ENCODE data around the gene ULK4. TPM values are rescaled to one million over a fixed set of nuclear protein-coding genes. Genes with fewer than 3 reads are reported as not detected.
"Not testable (repeated sequence)": the region's sequence is repeated elsewhere in the genome, so short reads cannot be mapped to it uniquely, and the experiment has no call there.

Gene ULK4
- total RNA-seq, 1 donor from 2014 or later, result 10.8 TPM

DNA sequence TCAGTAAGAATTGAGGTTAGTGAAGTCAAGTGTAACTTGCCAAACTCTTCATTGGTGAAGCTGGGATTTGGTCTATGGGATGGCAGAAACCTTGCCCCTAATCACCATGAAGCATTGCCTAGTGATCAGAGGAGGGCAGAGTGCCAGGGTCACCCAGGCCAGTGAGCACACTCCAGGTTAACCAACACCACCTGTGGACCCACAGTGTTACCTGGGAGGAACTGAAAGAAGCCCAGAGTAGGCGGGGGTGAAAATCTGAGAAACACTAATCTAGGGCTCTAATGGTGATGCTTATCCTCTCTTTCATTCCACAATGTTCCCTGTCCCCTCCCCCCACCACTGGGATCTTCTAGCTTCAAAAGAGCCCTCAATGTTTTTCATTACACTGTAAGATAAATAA, 389.8 kb downstream of the ULK4 start:
- DNase-seq, result no peak

- no peak for DNase-seq
These were observed 392.1 kb downstream of the ULK4 start for GRCh38 chr3:41569632-41570305.

- no peak for DNase-seq
These were observed 395.9 kb downstream of the ULK4 start for GRCh38 chr3:41565948-41566514.

DNA sequence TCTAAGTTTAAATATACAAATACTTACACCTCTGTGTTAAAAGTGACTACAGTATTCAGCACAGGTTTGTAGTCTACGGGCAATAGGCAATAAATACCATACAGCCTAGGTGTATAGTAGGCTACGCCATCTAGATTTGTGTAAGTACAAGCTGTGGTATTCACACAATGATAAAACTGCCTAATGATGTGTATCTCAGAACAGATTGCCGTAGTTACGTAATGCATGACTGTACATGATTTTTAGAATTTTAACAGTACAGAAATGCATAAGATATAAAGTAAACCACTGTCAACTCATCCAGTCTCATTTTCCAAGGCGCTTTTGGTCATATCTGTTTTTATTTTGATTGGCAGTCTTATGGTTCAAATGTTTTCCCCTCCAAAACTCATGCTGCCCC, 396.9 kb downstream of the ULK4 start:
- no peak for DNase-seq

DNA sequence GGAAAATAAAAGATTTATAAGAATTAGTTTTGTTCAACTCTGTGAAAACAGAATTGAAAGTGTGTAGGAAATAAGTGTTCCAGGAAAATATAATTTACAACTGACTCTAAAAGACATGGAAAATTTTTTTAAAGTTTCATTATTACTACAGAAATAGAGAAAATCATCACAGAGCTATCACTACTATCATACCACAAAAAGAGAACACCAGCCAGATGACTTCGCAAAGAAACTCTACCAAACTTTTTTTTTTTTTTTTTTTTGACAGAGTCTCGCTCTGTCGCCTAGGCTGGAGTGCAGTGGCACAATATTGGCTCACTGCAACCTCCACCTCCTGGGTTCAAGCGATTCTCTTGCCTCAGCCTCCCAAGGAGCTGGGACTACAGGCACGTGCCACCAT, 405.7 kb downstream of the ULK4 start:
- DNase-seq, result not testable (repeated sequence)

- DNase-seq, result no peak
These were observed 428.9 kb downstream of the ULK4 start for GRCh38 chr3:41532976-41533375.

GRCh38 chr3:41526995-41527573, 434.8 kb downstream of the ULK4 start:
- no peak for DNase-seq

DNA sequence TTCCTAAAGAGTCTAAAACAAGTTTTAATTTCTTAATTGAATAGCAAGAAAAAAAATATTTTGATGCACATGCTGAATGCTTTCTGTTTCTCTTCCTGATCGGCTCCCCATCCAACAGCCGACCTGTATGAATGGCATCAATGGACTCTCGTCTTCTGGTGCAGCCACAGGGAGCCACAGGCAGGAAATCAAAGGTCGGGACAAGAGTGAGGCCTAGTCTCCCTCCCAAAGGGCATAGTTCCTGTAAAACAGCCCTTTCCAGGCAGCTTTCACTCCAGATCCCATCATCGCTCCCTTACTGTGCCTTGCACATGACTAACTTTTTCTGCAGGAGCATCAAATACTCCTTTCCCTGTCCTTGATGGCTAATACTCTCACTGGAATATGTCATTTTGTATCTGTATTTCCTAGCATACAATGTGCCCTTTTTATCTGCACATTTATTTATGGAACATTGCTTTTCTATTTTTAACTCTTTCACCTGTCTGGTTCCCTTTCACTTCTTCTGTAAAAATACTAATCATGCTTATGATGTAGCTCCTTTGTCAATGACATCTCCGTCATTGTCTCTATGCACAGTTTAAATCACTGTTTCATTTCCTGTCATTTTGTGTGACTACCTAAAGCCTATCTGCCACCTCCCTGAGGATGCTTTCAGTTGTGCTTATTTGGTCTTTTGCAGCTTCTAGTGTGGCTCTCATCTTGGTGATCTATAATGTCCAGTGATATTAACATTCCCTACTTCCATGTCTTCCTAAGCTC, 436.4 kb downstream of the ULK4 start:
- no peak for DNase-seq

GRCh38 chr3:41523897-41524296, 438.0 kb downstream of the ULK4 start:
- no peak for DNase-seq

GRCh38 chr3:41522612-41523011, 439.3 kb downstream of the ULK4 start:
- no peak for DNase-seq

DNA sequence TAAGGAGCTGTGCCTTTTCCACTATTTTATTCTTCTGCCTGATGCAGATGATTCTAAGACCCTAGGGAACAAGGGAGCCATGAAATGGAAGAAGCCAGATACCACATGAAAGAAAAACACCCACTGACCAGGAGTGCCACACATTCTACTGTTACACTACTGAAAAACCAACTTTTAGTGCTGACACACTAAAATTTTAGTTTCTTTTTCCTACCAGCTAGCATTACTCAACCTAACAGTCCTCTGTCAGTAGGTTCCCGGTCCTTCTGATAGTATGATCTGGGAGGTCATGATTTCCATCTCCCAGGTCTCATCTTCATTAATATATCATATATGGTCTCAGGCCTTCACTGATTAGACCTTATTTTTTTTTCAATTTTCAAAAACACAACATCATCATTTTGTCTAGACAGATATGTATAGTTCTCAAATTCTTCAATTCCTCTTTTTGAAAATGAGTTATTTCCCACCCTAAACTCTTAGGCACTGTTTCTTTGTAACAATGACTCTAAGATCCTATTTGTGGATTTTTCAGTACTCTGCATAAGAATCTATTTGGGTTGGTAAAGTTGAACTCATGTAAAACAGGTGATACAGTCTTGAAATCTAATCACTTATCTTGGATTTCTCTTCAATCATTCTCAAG, 440.8 kb downstream of the ULK4 start:
- DNase-seq, result no peak

DNA sequence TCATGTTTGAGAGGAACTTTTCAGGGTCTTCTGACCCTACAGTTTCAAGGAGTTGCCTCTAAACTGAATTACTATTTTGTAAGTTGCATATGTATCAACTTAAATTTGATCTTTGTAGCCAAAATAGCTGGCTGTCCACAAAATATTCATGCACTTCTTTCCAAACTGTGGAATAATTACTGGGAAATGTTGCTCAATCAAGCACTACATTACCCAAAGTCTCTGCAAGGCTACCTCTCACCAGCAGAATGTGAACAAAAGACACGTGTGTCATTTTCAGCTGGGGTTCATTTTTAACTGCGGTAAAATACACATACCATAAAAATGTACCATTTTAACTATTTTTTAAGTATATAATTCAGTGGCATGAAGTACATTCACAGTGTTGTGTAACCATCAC, 442.2 kb downstream of the ULK4 start:
- DNase-seq, result no peak

DNA sequence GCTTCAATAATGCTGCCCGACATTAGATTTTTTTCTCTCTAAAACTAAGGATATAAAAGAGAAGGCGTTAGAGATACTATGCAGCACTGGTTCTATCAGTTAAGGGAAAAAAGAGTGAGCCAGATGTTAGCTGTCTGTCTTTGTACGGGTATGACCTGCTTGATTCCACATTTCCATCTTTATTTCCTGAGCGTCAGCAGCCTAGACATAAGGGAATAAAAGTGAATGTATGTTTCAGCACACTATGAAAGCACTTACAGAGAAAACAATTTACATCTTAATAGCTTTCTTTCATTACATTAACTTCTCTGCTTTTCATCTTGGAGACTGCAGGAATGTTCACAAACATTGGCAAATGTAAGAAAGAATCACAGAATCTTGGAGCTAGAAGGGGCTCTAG, 443.3 kb downstream of the ULK4 start:
- no peak for DNase-seq

- no peak for DNase-seq
These were observed 453.7 kb downstream of the ULK4 start for GRCh38 chr3:41508063-41508696.

DNA sequence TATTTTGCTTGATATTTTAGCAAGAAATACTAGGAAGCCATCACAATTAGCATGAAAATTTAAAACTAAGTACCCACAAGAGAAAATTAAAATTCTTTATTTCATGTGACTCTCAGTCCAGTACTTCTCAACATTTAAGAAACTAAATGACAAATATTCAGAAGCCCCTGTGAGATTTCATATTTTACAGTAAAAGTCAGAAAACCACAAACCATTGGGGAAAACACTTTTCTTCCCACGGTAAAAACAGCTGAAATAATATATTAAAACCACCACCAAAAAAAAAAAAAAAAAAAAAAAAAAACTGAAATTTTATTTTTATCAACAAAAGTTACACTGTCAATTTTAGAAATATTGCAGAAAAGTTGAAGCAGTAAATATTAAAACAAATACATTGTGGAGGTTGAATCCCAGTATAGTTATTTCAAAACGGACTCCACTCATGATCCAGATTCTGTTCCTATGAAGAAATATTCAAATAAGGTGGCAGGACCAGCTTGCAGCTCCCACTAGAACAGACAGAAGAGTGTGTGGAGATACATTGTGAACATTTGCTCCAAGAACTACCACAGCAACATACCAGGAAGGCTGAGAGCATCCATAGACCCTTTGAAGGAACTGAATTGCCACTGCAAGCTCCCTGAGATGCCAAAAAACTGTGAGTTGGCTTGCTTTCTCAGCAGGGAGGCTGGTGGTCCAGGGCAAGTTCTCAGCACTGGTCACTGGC, 454.4 kb downstream of the ULK4 start:
- no peak for DNase-seq

DNA sequence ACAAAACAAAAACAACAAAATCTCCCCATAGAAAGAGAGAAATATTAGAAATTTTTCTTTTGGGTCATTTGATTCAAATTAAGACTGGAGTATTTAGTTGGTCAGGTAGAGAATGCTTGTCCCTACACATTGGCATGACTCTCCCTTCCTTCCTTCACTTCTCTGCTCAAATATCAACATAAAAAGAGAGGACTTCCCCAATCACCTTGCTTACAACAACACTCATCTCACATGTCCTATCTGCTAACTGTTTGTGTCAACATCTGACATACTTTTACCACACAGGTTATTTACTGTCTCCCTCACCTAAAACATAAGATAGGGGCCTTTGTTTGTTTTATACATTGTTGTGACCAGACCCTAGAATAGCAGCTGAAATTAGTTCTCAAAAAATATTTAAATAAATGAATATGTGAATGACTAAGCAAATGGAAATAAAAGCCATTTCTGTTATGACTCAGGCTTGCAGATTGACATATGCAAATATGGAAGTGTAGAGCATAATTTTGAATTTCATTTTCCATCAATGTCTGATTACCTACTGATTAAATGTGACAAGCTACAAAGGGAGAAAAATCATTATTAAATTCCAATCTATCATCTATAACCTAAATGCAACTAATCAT, 457.8 kb downstream of the ULK4 start:
- no peak for DNase-seq

DNA sequence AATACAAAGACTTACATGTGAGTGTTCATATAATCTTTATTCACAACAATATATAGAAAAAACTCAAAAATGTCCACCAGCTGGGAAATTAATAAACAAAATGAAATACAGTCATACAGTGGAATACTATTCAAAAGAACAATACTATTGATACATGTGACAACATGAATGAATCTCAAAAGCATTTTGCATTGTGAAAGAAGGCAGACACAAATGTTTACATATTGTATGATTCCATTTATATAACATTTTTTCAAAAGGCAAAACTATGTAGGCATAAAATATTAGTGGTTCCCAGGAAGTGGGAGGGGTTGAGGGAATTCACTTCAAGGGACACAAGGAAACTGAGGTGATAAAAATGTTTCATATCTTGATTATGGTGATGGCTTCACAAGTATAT, 459.4 kb downstream of the ULK4 start:
- no peak for DNase-seq

DNA sequence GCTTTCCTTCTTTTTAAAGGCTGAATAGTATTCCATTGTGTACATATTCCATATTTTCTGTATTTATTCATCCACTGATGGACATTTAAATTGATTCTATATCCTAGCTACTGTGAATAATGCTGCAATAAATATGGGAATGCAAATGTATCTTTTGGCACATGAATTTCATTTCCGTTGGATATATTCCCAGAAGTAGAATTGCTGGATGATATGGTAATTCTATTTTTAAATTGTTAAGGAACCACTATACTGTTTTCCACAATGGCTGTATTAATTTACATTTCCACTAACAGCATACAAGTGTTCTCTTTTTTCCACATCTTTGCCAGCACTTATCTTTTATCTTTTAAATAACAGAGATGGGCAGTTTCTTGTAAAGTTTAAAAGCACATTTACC, 459.9 kb downstream of the ULK4 start:
- peak; percentile 53 for DNase-seq

GRCh38 chr3:41498847-41499246, 463.1 kb downstream of the ULK4 start:
- no peak for DNase-seq

- no peak for DNase-seq
These were observed 471.5 kb downstream of the ULK4 start for GRCh38 chr3:41490360-41490759.

- no peak for DNase-seq
These were observed 472.7 kb downstream of the ULK4 start for GRCh38 chr3:41489231-41489630.
